Measurements from ENCODE around the gene EXOG.

Gene EXOG

DNA sequence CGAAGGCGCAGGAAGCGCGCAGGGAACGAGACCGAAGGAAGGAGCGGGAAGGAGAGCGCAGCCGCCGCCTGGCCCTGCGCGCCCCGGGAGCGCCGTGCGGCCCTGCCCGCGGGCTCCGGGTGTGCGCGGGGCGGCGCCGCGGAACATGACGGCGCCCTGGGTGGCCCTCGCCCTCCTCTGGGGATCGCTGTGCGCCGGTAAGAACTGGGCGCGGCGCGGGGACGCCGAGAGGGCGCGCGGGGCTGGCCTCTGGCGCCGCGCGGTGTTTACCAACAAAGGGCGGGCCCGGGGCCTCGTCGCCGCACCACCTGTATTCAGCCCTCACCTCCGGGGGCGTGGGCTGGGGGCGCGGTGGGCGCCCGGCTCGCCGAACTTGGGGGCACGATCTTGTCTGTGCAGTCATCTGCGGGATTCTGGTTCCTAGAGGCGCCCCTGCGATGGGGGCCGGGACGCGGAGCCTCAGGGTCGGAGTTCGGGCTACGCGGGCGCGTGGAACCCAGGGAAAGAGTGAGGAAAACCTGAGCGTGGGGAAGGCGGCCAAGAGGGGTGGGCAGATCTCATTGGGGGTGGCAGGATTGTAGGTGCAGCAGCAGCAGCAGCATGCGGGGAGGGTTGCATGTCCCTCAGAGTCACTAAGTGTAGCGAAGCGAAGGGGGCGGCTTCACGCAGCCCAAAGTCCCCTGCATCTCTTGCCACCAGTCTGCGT, 41.8 kb upstream of the EXOG start:
- POLR2A ChIA-PET = interaction anchor here (0.8 kb wide), 1 partner anchor 9 kb away, joined by 3 read pairs; no protein-coding TSS in a partner anchor
- CTCF ChIA-PET = interaction anchor here (1.2 kb wide), 1 partner anchor 26 kb away, joined by 4 read pairs; no protein-coding TSS in a partner anchor
- TF ChIP-seq ARNT (IDR thresholded peaks at IDR 0.05) (no peak), HDGF (IDR thresholded peaks at IDR 0.05; ENCODE audit: borderline replicate concordance) (no peak), SP1 (IDR thresholded peaks at IDR 0.05) (no peak), SUZ12 (IDR thresholded peaks at IDR 0.05) (no peak), FOXA1 (IDR thresholded peaks at IDR 0.05) (no peak), FOXK2 (IDR thresholded peaks at IDR 0.05) (no peak), FOXM1 (IDR thresholded peaks at IDR 0.05; ENCODE audit: borderline replicate concordance) (no peak), L3MBTL2 (conservative IDR thresholded peaks at IDR 0.05) (no peak), ELF4 (IDR thresholded peaks at IDR 0.05) (no peak), BHLHE40 (IDR thresholded peaks at IDR 0.05; ENCODE audit: borderline replicate concordance) (no peak), TARDBP (IDR thresholded peaks at IDR 0.05) (no peak), NFRKB (IDR thresholded peaks at IDR 0.05) (no peak), LEF1 (IDR thresholded peaks at IDR 0.05; ENCODE audit: borderline replicate concordance) (no peak), CTBP1 (IDR thresholded peaks at IDR 0.05; ENCODE audit: borderline replicate concordance) (no peak), ZNF384 (IDR thresholded peaks at IDR 0.05) (no peak)
- TF ChIP-seq, protein P1, sequence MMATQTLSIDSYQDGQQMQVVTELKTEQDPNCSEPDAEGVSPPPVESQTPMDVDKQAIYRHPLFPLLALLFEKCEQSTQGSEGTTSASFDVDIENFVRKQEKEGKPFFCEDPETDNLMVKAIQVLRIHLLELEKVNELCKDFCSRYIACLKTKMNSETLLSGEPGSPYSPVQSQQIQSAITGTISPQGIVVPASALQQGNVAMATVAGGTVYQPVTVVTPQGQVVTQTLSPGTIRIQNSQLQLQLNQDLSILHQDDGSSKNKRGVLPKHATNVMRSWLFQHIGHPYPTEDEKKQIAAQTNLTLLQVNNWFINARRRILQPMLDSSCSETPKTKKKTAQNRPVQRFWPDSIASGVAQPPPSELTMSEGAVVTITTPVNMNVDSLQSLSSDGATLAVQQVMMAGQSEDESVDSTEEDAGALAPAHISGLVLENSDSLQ (IDR thresholded peaks at IDR 0.05) = no peak
- DNase-seq (ENCODE audit: extremely low spot score) = peak; percentile 42

DNA sequence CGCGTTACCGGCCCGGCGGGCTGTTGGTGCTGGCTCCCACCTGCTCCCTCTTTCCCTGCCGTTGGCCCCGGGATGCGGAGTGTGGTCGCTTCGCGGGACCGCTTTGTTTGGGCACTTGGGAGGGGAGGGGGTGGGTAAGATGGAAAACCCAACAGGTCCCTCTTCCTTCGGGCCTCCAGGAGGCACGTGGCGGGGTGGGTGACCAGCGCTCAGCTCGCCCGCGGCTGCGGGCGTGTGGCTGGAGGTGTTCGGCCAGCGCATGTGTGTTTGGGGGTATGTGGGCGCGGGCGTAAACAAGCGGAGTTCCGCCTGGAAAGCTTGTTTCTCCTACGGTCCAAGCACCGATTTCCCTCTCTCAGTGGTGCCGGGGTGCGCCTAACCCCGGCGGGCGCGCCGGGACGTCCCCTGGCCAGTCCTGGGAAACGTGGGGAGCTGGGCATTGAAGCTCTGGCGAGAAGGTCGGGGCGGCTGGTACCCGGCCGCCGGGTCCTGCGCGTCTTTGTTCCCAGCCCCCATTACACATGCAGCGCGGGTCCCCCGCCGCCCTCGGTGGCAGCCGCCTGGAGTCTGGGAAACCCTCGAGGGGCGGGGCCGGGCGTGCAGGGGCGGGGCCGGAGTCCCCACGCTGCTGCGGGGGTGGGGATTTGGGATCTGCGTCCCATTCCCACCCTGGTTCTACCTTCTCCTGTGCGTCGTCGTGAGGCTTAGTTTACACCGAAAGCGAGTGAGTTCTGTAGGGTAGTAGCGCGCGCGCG, 41.1 kb upstream of the EXOG start:
- ChIA-PET CTCF (interaction anchor here (1.2 kb wide), 1 partner anchor 25 kb away, joined by 4 read pairs; no protein-coding TSS in a partner anchor), POLR2A (interaction anchor here (0.8 kb wide), 1 partner anchor 8 kb away, joined by 3 read pairs; no protein-coding TSS in a partner anchor)
- DNase-seq (ENCODE audit: extremely low spot score) = peak; percentile 83
- TF ChIP-seq L3MBTL2 (conservative IDR thresholded peaks at IDR 0.05) (peak; percentile 89), SP1 (IDR thresholded peaks at IDR 0.05) (no peak)

DNA sequence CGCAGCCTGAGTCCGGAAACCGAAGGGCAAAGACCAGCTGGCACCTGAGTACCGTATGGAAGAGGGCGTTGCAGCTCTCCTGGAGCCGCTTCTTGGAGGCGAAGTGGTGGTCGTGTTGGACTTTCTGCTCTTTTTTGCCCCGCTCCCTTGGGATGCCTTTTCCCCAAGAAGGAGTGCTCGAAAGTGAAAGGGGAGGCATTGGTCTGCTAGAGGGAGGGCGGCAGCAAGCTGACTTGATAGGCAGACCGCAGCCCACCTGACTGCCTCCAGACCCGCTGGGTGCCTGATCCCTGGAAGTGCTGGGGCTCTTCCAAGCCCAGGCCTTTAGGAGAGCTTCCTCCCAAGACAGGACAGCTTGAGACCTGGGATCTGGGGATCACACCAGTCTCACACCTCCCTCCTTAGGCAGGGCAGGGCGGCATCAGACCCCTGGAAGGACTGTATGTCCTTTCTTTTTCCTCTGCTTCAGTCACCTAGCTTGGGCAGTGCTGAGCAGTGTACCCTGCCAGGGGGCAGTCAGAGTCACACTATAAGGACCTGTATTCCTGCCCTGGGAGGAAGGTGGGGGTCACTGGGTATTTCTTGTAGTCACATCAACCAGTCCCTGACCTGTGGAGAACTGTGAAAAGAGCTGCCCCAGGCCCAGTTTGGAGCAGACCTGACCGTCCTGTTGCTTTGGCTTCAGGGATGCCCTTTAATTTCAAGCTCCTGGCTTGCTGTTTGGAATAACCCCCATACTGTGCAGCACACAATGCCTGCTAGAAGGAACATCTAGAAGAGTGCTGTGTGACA, 40.3 kb upstream of the EXOG start:
- no peak for DNase-seq (ENCODE audit: extremely low spot score)
- POLR2A ChIA-PET = no interaction called here
- CTCF ChIA-PET = interaction anchor here (1.2 kb wide), 1 partner anchor 24 kb away, joined by 4 read pairs; no protein-coding TSS in a partner anchor
- TF ChIP-seq FOXA1 (IDR thresholded peaks at IDR 0.05) = no peak
- no peak for TF ChIP-seq HDGF (IDR thresholded peaks at IDR 0.05; ENCODE audit: borderline replicate concordance)
- no peak for TF ChIP-seq ZNF384 (IDR thresholded peaks at IDR 0.05)
- no peak for TF ChIP-seq CTBP1 (IDR thresholded peaks at IDR 0.05; ENCODE audit: borderline replicate concordance)
- no peak for TF ChIP-seq ARNT (IDR thresholded peaks at IDR 0.05)
- TF ChIP-seq SUZ12 (IDR thresholded peaks at IDR 0.05) = no peak
- TF ChIP-seq NFRKB (IDR thresholded peaks at IDR 0.05) = no peak
- TF ChIP-seq L3MBTL2 (conservative IDR thresholded peaks at IDR 0.05) = no peak
- TF ChIP-seq, protein P1 (IDR thresholded peaks at IDR 0.05) = no peak
- no peak for TF ChIP-seq FOXK2 (IDR thresholded peaks at IDR 0.05)
- TF ChIP-seq ELF4 (IDR thresholded peaks at IDR 0.05) = no peak
- TF ChIP-seq SP1 (IDR thresholded peaks at IDR 0.05) = no peak
- TF ChIP-seq TARDBP (IDR thresholded peaks at IDR 0.05) = no peak
- no peak for TF ChIP-seq BHLHE40 (IDR thresholded peaks at IDR 0.05; ENCODE audit: borderline replicate concordance)
- no peak for TF ChIP-seq LEF1 (IDR thresholded peaks at IDR 0.05; ENCODE audit: borderline replicate concordance)

DNA sequence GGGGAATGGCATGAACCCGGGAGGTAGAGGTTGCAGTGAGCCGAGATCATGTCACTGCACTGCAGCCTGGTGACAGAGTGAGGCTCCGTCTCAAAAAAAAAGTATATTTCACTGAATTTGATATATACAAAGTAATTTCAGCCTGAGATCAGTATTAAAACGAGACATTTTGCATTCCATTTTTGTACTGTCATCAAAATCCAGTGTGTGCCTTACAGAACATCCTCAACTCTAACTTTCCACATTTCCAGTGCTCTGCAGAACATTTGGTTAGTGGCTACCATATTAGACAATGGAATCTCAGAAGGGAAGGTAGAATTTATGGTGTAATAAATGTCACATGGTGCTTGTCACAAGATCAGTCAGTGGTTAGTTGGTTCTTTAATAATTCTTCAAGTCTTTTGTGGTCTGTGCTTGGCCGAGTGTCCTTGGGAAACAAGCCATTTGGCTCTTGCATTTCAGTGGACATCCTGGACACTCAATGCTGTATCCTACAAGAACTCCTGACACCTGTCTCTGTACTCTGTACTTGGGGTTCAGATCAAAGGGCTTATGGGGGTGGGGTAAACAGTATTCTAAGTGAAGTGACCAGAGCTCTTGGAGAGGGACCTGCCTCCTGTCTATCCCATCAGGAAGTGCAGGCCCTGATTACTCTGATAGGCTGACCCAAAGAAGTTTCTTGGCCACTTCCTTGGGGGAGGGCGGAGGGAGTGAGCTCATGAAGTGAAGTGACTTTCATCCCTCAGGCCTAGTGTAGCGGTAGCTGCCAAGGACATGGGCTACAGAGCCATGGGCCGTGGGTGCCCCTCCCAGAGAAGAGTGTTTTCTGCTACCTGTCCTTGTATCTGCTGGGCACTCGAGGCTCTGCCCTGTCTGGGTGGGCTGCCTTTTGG, 38.8 kb upstream of the EXOG start:
- no peak for TF ChIP-seq L3MBTL2 (conservative IDR thresholded peaks at IDR 0.05)
- TF ChIP-seq, protein P1 (IDR thresholded peaks at IDR 0.05) = peak; percentile 63
- no peak for TF ChIP-seq NFRKB (IDR thresholded peaks at IDR 0.05)
- no peak for TF ChIP-seq FOXK2 (IDR thresholded peaks at IDR 0.05)
- no peak for TF ChIP-seq BHLHE40 (IDR thresholded peaks at IDR 0.05; ENCODE audit: borderline replicate concordance)
- no peak for DNase-seq (ENCODE audit: extremely low spot score)
- ChIA-PET POLR2A (no interaction called here), CTCF (interaction anchor here (0.6 to 1.3 kb wide), 2 partner anchors 10 to 67 kb away, joined by 3 to 4 read pairs; no protein-coding TSS in a partner anchor)
